GM21528 (cell line): ENCODE measurements around the gene TP53BP2.

Source experiments
- ATAC-seq: cut with Tn5 transposase; IDR thresholded peaks from one replicate; pipeline ENCODE4 v1.9.1; 2021; ENCODE audit warnings: mild to moderate bottlenecking, moderate library complexity; ENCODE audit not compliant: unreplicated experiment, low FRiP score

TP53BP2 gene

DNA sequence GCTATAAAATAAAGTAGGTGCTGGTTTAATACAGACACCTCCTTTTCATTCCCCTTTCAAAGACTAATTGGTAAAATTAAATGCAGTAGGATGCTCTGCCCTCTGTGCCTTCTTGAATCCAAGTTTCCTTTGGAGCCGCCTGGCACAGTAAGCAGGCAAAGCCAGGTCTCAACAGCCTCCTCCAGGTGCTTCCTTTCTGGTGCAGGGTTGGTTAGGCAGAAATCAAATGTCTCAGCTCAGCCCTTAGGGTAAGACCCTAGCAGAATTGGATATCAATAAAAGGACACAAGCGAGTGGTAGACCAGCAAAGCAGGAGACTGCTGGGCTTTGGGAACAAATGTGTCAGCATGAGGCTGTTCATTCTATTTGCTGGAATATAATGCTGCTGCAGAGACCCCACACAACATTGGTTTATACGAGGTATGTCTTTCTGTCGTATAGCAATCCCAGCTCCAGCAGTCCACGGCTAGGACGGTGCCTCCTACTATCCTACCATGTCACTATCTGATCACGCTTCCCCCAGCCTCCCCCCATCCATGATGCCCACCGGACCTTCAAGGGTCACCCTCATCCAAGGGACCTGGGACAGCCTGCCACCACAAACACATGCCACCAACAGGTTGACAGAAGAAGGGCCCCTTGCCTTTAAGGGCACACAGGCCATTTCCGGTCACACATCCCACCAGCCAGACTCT lies 75.0 kb downstream of the TP53BP2 start:
- ATAC-seq, result no peak

- ATAC-seq, result no peak
Measured at GRCh38 chr1:223765719-223766340, 79.9 kb downstream of the TP53BP2 start.

- no peak for ATAC-seq
Measured at GRCh38 chr1:223765036-223765718, 80.6 kb downstream of the TP53BP2 start.

DNA sequence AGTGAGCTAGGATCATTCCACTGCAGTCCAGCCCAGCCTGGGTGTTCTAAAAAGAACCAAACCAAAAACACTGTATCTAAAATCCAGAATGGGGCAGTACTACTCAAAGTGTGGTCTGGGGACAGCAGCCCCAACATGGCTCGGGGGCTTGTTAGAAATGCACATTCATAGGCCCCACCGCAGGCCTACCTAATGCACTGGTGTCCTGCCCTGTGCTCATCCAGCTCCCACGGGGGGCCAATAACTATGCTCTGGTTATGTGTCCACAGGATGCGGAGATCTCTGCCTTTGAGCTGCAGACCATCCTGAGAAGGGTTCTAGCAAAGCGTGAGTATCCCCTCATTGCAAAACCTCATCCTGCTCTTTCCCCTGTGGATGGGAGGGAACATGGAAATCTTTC lies 81.9 kb downstream of the TP53BP2 start:
- ATAC-seq, result no peak

- ATAC-seq, result no peak
Measured at GRCh38 chr1:223763251-223763650, 82.5 kb downstream of the TP53BP2 start.

- ATAC-seq, result no peak
Measured at GRCh38 chr1:223761411-223761810, 84.3 kb downstream of the TP53BP2 start.

- no peak for ATAC-seq
Measured at GRCh38 chr1:223760833-223761232, 84.9 kb downstream of the TP53BP2 start.

GRCh38 chr1:223759273-223759672 lies 86.5 kb downstream of the TP53BP2 start:
- no peak for ATAC-seq

GRCh38 chr1:223758734-223759133 lies 87.0 kb downstream of the TP53BP2 start:
- ATAC-seq, result no peak

- ATAC-seq, result no peak
Measured at GRCh38 chr1:223756806-223757700, 88.7 kb downstream of the TP53BP2 start.

DNA sequence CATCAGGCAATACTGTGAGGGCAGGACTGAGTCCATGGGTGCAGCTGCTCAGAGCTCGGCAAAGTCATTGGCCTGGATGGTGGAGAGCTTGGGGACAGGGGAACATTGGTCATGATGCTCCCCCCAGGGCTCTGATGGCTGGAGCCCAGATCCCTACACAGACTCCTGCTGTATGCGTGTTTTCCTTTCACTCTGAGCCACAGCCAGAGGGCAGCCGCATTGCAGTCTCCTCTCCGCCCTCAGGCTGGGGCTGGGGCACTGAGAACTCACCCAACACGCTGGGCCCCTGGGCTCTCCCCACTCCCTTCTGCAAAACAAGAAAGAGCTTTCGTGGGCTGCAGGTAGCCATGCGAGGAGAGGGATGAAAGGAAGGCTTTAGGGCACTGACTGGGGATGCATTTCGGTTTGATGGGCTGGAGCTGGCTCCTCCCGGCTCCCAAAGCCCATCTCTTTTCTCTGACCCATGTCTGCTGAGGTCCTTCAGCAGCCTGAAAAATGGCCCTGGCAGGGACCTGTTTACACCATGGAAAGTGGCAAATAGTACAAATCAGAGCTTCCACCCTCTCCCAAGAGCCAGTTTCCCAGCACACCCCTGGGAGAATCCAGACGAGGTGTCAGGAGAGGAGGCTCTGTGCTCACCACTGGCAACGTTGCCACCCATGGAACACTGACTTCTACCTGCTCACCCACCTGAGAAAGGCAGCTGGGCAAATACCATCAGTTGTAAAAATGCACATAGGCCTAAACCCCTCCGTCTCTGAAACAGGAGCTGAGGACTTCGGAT lies 89.6 kb downstream of the TP53BP2 start:
- ATAC-seq, result no peak

- ATAC-seq, result no peak
Measured at GRCh38 chr1:223755432-223755792, 90.3 kb downstream of the TP53BP2 start.

- no peak for ATAC-seq
Measured at GRCh38 chr1:223754681-223755431, 90.9 kb downstream of the TP53BP2 start.

DNA sequence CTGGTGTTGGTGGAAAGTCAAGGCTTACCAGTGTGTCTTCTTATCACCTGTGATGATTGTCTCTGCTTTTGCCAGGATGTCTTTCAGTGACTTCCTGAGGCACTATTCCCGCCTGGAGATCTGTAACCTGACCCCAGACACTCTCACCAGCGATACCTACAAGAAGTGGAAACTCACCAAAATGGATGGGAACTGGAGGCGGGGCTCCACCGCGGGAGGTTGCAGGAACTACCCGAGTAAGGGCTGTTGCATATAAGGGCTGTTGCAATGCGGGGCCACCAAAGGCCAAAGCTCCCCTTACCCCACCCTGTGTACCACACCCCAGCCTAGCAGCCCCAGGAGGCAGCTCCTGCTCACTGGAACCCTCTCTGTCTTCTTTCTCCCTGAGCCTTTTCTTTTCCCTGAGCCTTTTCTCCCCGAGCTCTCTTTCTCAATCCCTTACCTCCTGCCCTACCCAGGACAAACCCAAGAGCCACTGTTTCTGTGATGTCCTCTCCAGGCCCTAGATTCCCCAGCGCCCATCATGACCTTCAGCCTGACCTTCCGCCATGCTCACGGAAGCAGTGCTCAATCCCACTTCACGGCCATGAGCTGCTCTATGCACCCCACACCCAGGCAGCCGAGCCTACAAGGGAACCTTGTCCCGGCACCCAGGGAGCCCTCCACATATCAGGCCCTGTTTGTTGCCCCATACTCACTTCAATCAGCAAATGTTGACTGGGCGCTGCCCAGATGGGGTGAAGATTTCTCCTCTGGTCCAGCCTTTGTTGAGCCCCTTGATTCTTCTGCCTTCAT lies 92.8 kb downstream of the TP53BP2 start:
- ATAC-seq, result no peak

DNA sequence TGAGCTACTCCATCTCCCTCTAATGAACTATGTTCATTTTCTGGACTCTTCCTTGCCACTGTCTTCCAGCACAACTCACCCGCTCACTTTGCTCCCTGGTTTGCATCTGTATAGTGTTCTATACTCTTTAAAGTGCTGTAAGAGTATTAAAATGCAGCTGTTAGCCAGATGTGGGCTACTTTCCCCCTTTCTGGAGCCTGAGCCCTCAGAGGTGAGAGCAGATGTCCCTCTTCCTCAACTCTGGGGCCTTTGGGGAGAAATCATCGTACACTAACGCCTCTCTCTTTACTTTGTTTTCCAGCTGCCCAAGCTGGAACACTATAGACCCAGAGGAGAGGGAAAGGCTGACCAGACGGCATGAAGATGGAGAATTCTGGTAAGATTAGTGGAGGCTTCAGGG lies 94.1 kb downstream of the TP53BP2 start:
- no peak for ATAC-seq

DNA sequence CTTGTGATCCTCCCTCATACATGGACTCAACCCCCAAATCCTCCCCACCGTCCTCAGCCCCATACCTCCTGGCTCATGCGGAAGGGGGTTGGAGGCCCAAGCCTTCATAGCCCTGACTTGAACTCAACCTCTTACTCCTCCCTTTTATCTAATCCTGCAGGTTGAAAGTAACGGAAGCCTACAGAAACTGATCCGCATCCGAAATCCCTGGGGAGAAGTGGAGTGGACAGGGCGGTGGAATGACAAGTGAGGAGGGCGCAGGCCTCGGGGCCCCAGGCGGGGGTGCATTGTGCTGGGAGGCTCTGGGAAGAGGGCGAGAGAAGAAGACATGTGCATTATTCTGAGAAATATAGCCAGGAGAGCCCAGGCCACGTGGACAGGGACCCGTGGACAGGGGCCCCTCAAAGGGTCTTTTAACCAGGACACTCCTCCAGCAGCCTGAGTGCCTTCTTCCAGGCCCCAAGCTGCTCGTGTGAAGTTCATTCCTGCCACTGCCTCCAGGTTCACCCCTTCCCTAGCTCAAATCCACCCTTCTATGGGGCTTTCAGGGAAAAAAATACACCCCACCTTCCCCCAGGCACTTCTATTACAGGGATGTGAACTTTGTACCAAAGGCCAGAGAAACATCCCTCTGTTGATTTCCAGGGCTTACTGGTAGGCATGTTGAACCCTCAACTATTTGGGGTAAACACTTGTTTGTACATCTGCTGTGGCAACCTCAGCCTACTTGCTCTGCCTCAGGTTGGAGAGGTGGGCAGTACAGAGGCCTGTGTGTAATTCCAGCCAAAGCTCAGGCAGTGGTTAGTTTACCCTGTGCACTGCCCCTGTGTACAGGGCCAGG lies 94.8 kb downstream of the TP53BP2 start:
- ATAC-seq, result no peak

GRCh38 chr1:223748773-223749733 lies 96.7 kb downstream of the TP53BP2 start:
- peak; percentile 82 for ATAC-seq
